HG03469 (cell line): ENCODE measurements around the gene RXRA.
"Not testable (repeated sequence)": the region's sequence is repeated elsewhere in the genome, so short reads cannot be mapped to it uniquely, and the experiment has no call there.

Experiments used
- ATAC-seq: cut with Tn5 transposase; IDR thresholded peaks from one replicate; pipeline ENCODE4 v1.9.1; 2021; ENCODE audit warnings: mild to moderate bottlenecking, moderate library complexity, moderate number of reproducible peaks; ENCODE audit not compliant: unreplicated experiment

Gene RXRA

GRCh38 chr9:134307674-134308638, 18.3 kb upstream of the RXRA start:
- ATAC-seq: no peak

- ATAC-seq: not testable (repeated sequence)
Observed at GRCh38 chr9:134308639-134309220, 17.5 kb upstream of the RXRA start.

- ATAC-seq: no peak
Observed at GRCh38 chr9:134313470-134313869, 12.8 kb upstream of the RXRA start.

- no peak for ATAC-seq
Observed at GRCh38 chr9:134314039-134314949, 12.0 kb upstream of the RXRA start.

GRCh38 chr9:134314950-134315715, 11.1 kb upstream of the RXRA start:
- no peak for ATAC-seq

GRCh38 chr9:134315716-134316448, 10.4 kb upstream of the RXRA start:
- no peak for ATAC-seq

- ATAC-seq: no peak
Observed at GRCh38 chr9:134316449-134317160, 9.7 kb upstream of the RXRA start.

- ATAC-seq: no peak
Observed at GRCh38 chr9:134317400-134317789, 8.9 kb upstream of the RXRA start.

- no peak for ATAC-seq
Observed at GRCh38 chr9:134317790-134318414, 8.4 kb upstream of the RXRA start.

- ATAC-seq: no peak
Observed at GRCh38 chr9:134318481-134318891, 7.8 kb upstream of the RXRA start.

- no peak for ATAC-seq
Observed at GRCh38 chr9:134318941-134319305, 7.3 kb upstream of the RXRA start.

GRCh38 chr9:134319306-134320125, 6.7 kb upstream of the RXRA start:
- no peak for ATAC-seq

- ATAC-seq: no peak
Observed at GRCh38 chr9:134320126-134320867, 6.0 kb upstream of the RXRA start.

- no peak for ATAC-seq
Observed at GRCh38 chr9:134320868-134321471, 5.3 kb upstream of the RXRA start.

- no peak for ATAC-seq
Observed at GRCh38 chr9:134321531-134321930, 4.7 kb upstream of the RXRA start.

- ATAC-seq: no peak
Observed at GRCh38 chr9:134321946-134322741, 4.1 kb upstream of the RXRA start.
